A673 (cell line): ENCODE data around the gene SURF6. TPM values are rescaled to one million over a fixed set of nuclear protein-coding genes. Genes with fewer than 3 reads are reported as not detected.
"Not testable (repeated sequence)": the region's sequence is repeated elsewhere in the genome, so short reads cannot be mapped to it uniquely, and the experiment has no call there.

ENCODE experiments used
- BruUV-seq: library from RNA; stranded (reverse); fragments of 400-500 nt; replicated peaks from 2 replicates; lab custom pipeline; 2021; lab: Mats Ljungman, UMichigan
- CTCF ChIA-PET: fragments of 300-600 bp; sonication (Branson Sonifier 250); formaldehyde crosslinking; loops from one replicate; lab custom pipeline; 2022; ENCODE audit warnings: antibody characterized with exemption; lab: Charles Lee
- POLR2A ChIA-PET: fragments of 300-600 bp; sonication (Branson Sonifier 250); formaldehyde crosslinking; loops from one replicate; lab custom pipeline; 2022; ENCODE audit warnings: antibody characterized with exemption; ENCODE audit not compliant: low non-redundant PET; lab: Charles Lee
- DNase-seq: peaks from one replicate; pipeline ENCODE4 v3.0.0-alpha.2; 2015; ENCODE audit warnings: low spot score
- H3K27ac ChIP-seq: fragments of 200-600 bp; sonication (generic); 2 replicates; pipeline ENCODE4 v1.5.1; 2016; ENCODE audit warnings: mixed run types, low read depth, mild to moderate bottlenecking, mixed read lengths, antibody characterized with exemption, low read length; ENCODE audit not compliant: poor library complexity, severe bottlenecking
- H3K27me3 ChIP-seq: fragments of 200-600 bp; sonication (generic); replicated peaks from 2 replicates; pipeline ENCODE4 v1.6.1; 2017; ENCODE audit warnings: mixed run types, low read depth, mild to moderate bottlenecking, mixed read lengths, antibody characterized with exemption, low read length; ENCODE audit not compliant: insufficient read depth, poor library complexity
- H3K36me3 ChIP-seq: fragments of 200-600 bp; sonication (generic); 2 replicates; pipeline ENCODE4 v1.6.1; 2016; ENCODE audit warnings: mixed run types, mild to moderate bottlenecking, mixed read lengths, antibody characterized with exemption, low read length; ENCODE audit not compliant: insufficient read depth, poor library complexity, severe bottlenecking
- H3K4me1 ChIP-seq: fragments of 200-600 bp; sonication (generic); 2 replicates; pipeline ENCODE4 v1.6.1; 2017; ENCODE audit warnings: mixed run types, mild to moderate bottlenecking, mixed read lengths, antibody characterized with exemption, low read length; ENCODE audit not compliant: insufficient read depth, poor library complexity, severe bottlenecking
- H3K4me3 ChIP-seq: fragments of 200-600 bp; sonication (generic); 2 replicates; pipeline ENCODE4 v1.5.1; 2016; ENCODE audit warnings: low read depth, mixed run types, mild to moderate bottlenecking, mixed read lengths, low read length; ENCODE audit not compliant: poor library complexity, severe bottlenecking
- H3K9me3 ChIP-seq: fragments of 200-600 bp; sonication (generic); 2 replicates; pipeline ENCODE4 v1.6.1; 2016; ENCODE audit warnings: mixed run types, low read depth, mild to moderate bottlenecking, mixed read lengths, antibody characterized with exemption, low read length; ENCODE audit not compliant: poor library complexity, severe bottlenecking
- EZH2 ChIP-seq: fragments of 200-600 bp; sonication (generic); IDR thresholded peaks from 2 replicates; pipeline ENCODE4 v1.6.1; 2017; ENCODE audit warnings: borderline replicate concordance, low read depth, mild to moderate bottlenecking, mixed read lengths, antibody characterized with exemption, low read length; ENCODE audit not compliant: poor library complexity, severe bottlenecking
- intact Hi-C: fragments of 100-400 bp; cut with micrococcal nuclease; formaldehyde crosslinking; loops from one replicate; pipeline ENCODE4 v1.10.0; 2022; ENCODE audit not compliant: unreplicated experiment
- total RNA-seq: library from RNA; stranded (reverse); gene quantifications from 2 replicates; pipeline ENCODE4 v1.2.3, GENCODE V29; 2021
- TF ChIP-seq, protein P1 (sequence below): fragments of 300-800, 200-600 bp; sonication (generic); conservative IDR thresholded peaks from 2 replicates; pipeline ENCODE4 v1.5.1; 2017; ENCODE audit warnings: low read depth, mild to moderate bottlenecking, antibody characterized with exemption, low read length, moderate library complexity, mixed read lengths

SURF6 gene
- total RNA-seq, 1 experiment from 2014 or later: 36.6 TPM

- ChIA-PET CTCF (no interaction called here), POLR2A (no interaction called here)
- peaks cover 11% of the 10 kb centered on the region for H3K4me1 ChIP-seq
- BruUV-seq: no TSS peak
- DNase-seq: no peak
- no peak overlapping the region for H3K27ac ChIP-seq
- TF ChIP-seq, protein P1, sequence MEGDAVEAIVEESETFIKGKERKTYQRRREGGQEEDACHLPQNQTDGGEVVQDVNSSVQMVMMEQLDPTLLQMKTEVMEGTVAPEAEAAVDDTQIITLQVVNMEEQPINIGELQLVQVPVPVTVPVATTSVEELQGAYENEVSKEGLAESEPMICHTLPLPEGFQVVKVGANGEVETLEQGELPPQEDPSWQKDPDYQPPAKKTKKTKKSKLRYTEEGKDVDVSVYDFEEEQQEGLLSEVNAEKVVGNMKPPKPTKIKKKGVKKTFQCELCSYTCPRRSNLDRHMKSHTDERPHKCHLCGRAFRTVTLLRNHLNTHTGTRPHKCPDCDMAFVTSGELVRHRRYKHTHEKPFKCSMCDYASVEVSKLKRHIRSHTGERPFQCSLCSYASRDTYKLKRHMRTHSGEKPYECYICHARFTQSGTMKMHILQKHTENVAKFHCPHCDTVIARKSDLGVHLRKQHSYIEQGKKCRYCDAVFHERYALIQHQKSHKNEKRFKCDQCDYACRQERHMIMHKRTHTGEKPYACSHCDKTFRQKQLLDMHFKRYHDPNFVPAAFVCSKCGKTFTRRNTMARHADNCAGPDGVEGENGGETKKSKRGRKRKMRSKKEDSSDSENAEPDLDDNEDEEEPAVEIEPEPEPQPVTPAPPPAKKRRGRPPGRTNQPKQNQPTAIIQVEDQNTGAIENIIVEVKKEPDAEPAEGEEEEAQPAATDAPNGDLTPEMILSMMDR: no peak
- no peaks in the 10 kb centered on the region for H3K27me3 ChIP-seq
- H3K36me3 ChIP-seq: peaks cover 55% of the 10 kb centered on the region
- no peak overlapping the region for H3K4me3 ChIP-seq
- intact Hi-C loops: no loop called here
- H3K9me3 ChIP-seq: no peaks in the 10 kb centered on the region
Observed at GRCh38 chr9:133339641-133340040, 3.7 kb upstream of the SURF6 start.

DNA sequence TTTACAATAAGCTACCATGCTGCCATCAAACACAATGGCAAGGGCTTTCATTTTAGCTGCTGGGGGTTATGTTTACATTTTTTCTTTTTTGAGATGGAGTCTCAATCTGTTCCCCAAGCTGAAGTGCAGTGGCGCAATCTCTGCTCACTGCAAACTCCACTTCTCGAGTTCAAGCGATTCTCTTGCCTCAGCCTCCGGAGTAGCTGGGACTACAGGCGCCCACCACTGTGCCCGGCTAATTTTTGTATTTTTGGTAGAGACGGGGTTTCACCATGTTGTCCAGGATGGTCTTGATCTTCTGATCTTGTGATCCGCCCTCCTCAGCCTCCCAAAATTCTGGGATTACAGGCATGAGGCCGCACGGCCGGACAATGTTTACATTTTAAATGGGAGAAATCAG lies 1.1 kb downstream of the SURF6 start:
- Histone ChIP-seq H3K4me1 (peaks cover 14% of the 10 kb centered on the region), H3K36me3 (peaks cover 57% of the 10 kb centered on the region), H3K4me3 (peak overlapping the region; percentile 61)
- POLR2A ChIA-PET, DNase-seq, H3K27me3 ChIP-seq, H3K9me3 ChIP-seq, H3K27ac ChIP-seq, BruUV-seq, intact Hi-C loops: not testable (repeated sequence)
- CTCF ChIA-PET: interaction anchor here (0.6 kb wide), 1 partner anchor 1075 kb away, joined by 4 read pairs; no protein-coding TSS in a partner anchor

- Histone ChIP-seq H3K27me3 (no peaks in the 10 kb centered on the region), H3K4me3 (no peak overlapping the region), H3K36me3 (peaks cover 49% of the 10 kb centered on the region), H3K4me1 (peaks cover 14% of the 10 kb centered on the region), H3K27ac (no peak overlapping the region), H3K9me3 (no peaks in the 10 kb centered on the region)
- CTCF ChIA-PET: no interaction called here
- BruUV-seq: no TSS peak
- POLR2A ChIA-PET: no interaction called here
- DNase-seq: no peak
- intact Hi-C loops: no loop called here
- TF ChIP-seq EZH2: no peak
- TF ChIP-seq, protein P1: no peak
Observed at GRCh38 chr9:133334161-133334560, 1.8 kb downstream of the SURF6 start.

- DNase-seq: no peak
- Histone ChIP-seq H3K4me3 (no peak overlapping the region), H3K4me1 (peaks cover 14% of the 10 kb centered on the region), H3K27me3 (no peaks in the 10 kb centered on the region), H3K9me3 (no peaks in the 10 kb centered on the region), H3K27ac (no peak overlapping the region), H3K36me3 (peaks cover 49% of the 10 kb centered on the region)
- no TSS peak for BruUV-seq
- TF ChIP-seq, protein P1: no peak
- TF ChIP-seq EZH2: no peak
- intact Hi-C loops: no loop called here
- CTCF ChIA-PET: no interaction called here
- POLR2A ChIA-PET: no interaction called here
Observed at GRCh38 chr9:133333566-133333965, 2.4 kb downstream of the SURF6 start.
